ENCODE data around the gene EP400.

DNA sequence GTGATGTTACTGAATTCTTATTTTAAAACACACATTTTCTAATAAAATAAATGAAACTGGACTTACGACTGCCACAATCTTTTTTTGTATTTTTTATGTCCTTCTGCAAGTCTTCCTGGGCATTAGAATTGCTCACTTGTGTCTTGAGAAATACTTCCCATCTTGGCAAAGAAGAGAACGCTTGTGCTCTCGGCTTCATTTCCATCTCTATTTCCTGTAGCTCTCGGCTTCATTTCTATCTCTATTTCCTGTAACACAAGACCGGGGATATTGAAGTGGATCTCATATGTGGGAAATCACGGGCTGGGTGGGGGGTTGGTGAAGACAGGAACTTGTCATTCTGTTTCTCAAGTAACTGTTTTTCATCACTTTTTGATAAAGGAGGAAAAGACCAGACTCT lies 77.9 kb downstream of the EP400 start:
- TF ChIP-seq POLR2A (IDR thresholded peaks at IDR 0.05) (no peak), POLR2AphosphoS5 (IDR thresholded peaks at IDR 0.05) (no peak), EP300 (IDR thresholded peaks at IDR 0.05) (no peak)
- TF ChIP-seq, protein P1, sequence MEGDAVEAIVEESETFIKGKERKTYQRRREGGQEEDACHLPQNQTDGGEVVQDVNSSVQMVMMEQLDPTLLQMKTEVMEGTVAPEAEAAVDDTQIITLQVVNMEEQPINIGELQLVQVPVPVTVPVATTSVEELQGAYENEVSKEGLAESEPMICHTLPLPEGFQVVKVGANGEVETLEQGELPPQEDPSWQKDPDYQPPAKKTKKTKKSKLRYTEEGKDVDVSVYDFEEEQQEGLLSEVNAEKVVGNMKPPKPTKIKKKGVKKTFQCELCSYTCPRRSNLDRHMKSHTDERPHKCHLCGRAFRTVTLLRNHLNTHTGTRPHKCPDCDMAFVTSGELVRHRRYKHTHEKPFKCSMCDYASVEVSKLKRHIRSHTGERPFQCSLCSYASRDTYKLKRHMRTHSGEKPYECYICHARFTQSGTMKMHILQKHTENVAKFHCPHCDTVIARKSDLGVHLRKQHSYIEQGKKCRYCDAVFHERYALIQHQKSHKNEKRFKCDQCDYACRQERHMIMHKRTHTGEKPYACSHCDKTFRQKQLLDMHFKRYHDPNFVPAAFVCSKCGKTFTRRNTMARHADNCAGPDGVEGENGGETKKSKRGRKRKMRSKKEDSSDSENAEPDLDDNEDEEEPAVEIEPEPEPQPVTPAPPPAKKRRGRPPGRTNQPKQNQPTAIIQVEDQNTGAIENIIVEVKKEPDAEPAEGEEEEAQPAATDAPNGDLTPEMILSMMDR (IDR thresholded peaks at IDR 0.05) = no peak

All from upper lobe of left lung (tissue), 4 donors.